ENCODE measurements around the gene ICE1. TPM values are rescaled to one million over a fixed set of nuclear protein-coding genes. Genes with fewer than 3 reads are reported as not detected.

ICE1 gene
- total and polyA plus RNA-seq, 2 experiments from 2014 or later: 17.7 to 19.6 TPM

DNA sequence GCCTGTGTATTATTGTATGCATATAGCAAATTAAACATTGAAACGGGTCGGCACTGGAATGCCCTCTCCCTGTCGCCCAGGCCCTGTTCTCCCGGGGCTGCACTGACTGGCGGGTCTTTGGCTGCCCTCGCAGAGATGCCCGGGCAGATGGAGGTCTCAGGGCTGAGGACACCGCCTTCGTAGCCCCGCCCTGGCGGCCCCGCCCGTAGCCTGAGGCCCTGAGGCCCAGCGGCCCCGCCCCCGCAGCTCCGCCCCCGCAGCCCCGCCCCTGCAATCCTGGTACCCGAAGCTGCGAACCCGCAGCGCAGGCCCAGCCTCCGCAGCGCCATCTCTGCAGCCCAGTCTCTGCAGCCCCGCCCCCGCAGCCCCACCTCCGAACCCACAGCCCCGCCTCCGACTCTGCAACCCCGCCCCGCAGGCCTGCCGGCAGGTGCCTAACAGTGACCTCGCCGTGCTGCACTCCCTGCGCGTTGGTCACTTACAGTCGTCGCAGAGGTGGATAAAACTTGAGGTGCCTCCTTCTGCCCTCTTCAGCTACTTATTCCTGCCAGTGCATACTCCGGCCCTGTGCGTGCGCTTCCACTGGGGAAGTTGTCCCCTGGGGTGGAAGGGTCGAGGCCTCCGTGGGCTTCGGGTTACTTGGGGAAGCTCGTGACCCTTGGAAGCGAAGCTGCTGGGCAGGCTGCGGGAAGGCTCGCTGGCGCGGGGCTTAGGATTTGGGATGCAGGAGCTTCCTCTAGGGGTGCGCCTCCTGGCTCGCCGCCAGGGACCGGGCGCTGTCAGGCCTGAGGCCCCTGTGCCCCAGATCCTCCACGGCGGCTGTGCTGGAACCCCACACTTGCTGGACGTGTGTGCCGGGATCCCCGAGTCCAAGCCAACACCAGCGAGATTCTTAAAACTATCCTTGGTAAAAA lies 72.3 kb downstream of the ICE1 start:
- Histone ChIP-seq H3K27me3 (peaks cover 17% of the 10 kb centered on the region), H3K27ac (no peak overlapping the region), H3K4me3 (no peak overlapping the region)

DNA sequence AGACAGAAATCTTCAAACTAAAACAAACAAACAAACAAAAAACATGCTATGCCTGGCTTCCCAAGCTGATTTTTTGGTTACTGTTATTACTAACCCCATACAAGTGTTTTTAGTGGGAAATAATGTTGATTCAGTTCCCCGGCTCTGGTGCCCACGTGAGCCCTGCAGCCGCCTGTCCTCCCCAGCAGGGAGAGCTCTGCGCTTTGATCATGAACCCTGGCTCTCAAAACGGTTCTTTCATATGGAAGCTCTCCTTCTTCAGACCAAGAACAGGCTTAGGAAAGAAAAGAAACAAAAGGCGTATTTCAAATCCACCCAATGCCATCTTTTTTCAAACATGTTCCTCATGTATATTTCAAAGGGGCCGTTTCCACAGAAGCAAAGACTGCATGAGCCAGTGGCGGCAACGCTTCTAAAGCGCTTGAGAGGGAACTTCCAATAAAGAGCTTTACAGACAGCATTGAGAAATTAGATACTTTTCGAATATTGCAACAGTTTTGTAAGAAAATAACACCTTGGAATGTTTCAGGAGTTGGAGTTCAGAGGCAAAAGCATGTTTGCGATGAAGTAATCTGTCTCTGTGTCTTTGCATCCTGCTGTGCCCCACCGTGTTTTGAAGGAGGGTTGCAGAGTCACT lies 74.8 kb downstream of the ICE1 start:
- H3K4me1 ChIP-seq (ENCODE audit: low read depth): no peaks in the 10 kb centered on the region
- H3K9me3 ChIP-seq (ENCODE audit: low read depth): no peaks in the 10 kb centered on the region
- peaks cover 17% of the 10 kb centered on the region for H3K27me3 ChIP-seq
- no peak overlapping the region for H3K4me3 ChIP-seq
- TF ChIP-seq CTCF (IDR thresholded peaks at IDR 0.05; ENCODE audit: low read depth, low read length): peak; percentile 83
- H3K36me3 ChIP-seq: no peaks in the 10 kb centered on the region
- DNase-seq (ENCODE audit: low read depth in 1 of 2, low spot score in 1 of 2): peak; percentile 74 to 79
- H3K27ac ChIP-seq: no peak overlapping the region

More for the DNA sequence above, 72.3 kb downstream of the ICE1 start:
- Histone ChIP-seq H3K9me3 (ENCODE audit: low read depth) (no peaks in the 10 kb centered on the region), H3K36me3 (no peaks in the 10 kb centered on the region), H3K4me1 (ENCODE audit: low read depth) (no peaks in the 10 kb centered on the region)
- no peak for TF ChIP-seq CTCF (IDR thresholded peaks at IDR 0.05; ENCODE audit: low read depth, low read length)
- DNase-seq (ENCODE audit: low read depth in 1 of 2, low spot score in 1 of 2): peak; percentile 61 to 82

GRCh38 chr5:5499442-5499841 lies 77.0 kb downstream of the ICE1 start:
- H3K27ac ChIP-seq: no peak overlapping the region
- H3K27me3 ChIP-seq: peaks cover 17% of the 10 kb centered on the region
- H3K36me3 ChIP-seq: no peaks in the 10 kb centered on the region
- no peak for TF ChIP-seq CTCF (IDR thresholded peaks at IDR 0.05; ENCODE audit: low read depth, low read length)
- no peak overlapping the region for H3K4me3 ChIP-seq
- no peaks in the 10 kb centered on the region for H3K9me3 ChIP-seq (ENCODE audit: low read depth)
- DNase-seq (ENCODE audit: low read depth in 1 of 2, low spot score in 1 of 2): no peak
- H3K4me1 ChIP-seq (ENCODE audit: low read depth): no peaks in the 10 kb centered on the region

- no peak for TF ChIP-seq CTCF (IDR thresholded peaks at IDR 0.05; ENCODE audit: low read depth, low read length)
- Histone ChIP-seq H3K9me3 (ENCODE audit: low read depth) (no peaks in the 10 kb centered on the region), H3K36me3 (no peaks in the 10 kb centered on the region), H3K4me1 (ENCODE audit: low read depth) (no peaks in the 10 kb centered on the region), H3K4me3 (no peak overlapping the region), H3K27ac (no peak overlapping the region), H3K27me3 (no peaks in the 10 kb centered on the region)
- DNase-seq (ENCODE audit: low read depth in 1 of 2, low spot score in 1 of 2): no peak
Observed at GRCh38 chr5:5504325-5504724, 81.8 kb downstream of the ICE1 start.

DNA sequence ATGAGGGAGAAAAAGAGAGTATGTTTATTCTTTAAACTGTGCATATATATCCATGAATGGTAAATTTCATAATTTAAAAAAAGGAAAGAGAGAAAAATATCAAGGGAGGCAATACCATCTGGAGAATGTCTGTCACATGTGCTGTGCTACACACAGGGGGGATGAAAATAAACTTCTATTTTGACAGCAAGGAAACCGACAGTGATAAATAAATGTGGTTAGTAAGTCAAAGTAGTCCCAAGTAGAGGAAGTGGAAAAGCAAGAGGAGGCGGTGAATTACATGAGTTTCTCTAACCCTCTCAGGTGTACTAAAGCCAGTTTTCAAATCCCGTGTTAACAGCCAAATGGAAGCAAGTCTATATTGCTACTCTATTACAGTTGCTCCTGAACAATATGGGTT lies 83.3 kb downstream of the ICE1 start:
- no peaks in the 10 kb centered on the region for H3K4me1 ChIP-seq (ENCODE audit: low read depth)
- H3K27me3 ChIP-seq: no peaks in the 10 kb centered on the region
- no peak overlapping the region for H3K4me3 ChIP-seq
- H3K36me3 ChIP-seq: no peaks in the 10 kb centered on the region
- TF ChIP-seq CTCF (IDR thresholded peaks at IDR 0.05; ENCODE audit: low read depth, low read length): no peak
- no peak for DNase-seq (ENCODE audit: low read depth in 1 of 2, low spot score in 1 of 2)
- no peaks in the 10 kb centered on the region for H3K9me3 ChIP-seq (ENCODE audit: low read depth)
- H3K27ac ChIP-seq: no peak overlapping the region

All from cardiac muscle cell (in vitro differentiated cells and primary cell).